ENCODE data around the gene GABRE.

DNA sequence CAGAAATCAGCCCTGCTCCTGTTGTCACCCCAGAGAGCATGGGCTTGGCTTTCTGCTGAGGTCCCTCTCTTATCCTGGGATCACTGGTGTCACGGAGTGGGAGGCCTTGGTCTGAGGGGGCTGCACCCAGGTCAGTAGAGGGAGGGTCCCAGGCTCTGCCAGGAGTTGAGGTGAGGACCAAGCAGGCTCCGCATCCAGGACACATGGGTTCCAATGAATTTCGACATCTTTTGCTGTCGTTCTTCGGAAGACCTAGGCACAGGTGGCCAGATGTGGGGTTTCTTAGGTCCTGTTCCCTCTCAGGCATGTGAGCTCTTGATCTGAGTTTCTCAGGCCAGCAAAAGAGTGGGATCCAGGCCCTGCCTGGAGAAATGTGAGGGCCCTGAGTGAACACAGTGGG is 51.8 kb downstream of the GABRE start:
- TF ChIP-seq POLR2AphosphoS5 (IDR thresholded peaks at IDR 0.05; ENCODE audit: low read depth, low read length) (no peak), SIN3A (IDR thresholded peaks at IDR 0.05; ENCODE audit: borderline replicate concordance, insufficient read depth, low read length) (no peak)

Data from PFSK-1 (cell line).